ENCODE measurements around the gene CUL2. TPM values are rescaled to one million over a fixed set of nuclear protein-coding genes. Genes with fewer than 3 reads are reported as not detected.

Gene CUL2
- total and polyA plus RNA-seq, 3 experiments from 2014 or later: 19.3 to 59.4 (median 56.8) TPM

DNA sequence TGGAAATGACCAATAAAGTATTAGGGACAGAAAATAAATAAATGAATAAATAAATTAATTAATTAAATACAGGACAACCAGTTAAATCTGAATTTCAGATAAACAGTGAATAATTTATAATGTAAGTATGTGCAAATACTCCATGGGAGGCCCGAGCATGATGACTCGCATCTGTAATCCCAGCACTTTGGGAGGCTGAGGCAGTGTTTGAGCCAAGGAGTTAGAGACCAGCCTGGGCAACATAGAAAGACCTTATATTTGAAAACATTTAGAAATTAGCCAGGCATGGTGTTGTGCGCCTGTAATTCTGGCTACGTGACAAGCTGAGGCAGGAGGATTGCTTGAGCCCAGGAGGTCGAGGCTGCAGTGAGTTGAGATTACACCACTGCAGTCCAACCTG, 123.7 kb downstream of the CUL2 start:
- H3K27ac ChIP-seq (ENCODE audit: low read depth, low read length): no peak overlapping the region
- no peaks in the 10 kb centered on the region for H3K27me3 ChIP-seq (ENCODE audit: insufficient read depth, low read length, poor library complexity, severe bottlenecking)
- Mint-ChIP-seq H3K27me3 (peaks cover 0 to 4% of the 10 kb centered on the region in 2 donors), H3K4me3 (no peak overlapping the region), H3K27ac (no peak overlapping the region), H3K9me3 (no peaks in the 10 kb centered on the region), H3K36me3 (no peaks in the 10 kb centered on the region), H3K4me1 (no peaks in the 10 kb centered on the region)
- no peak for DNase-seq
- ChIA-PET POLR2A (no interaction called here), CTCF (no interaction called here)
- no peaks in the 10 kb centered on the region for H3K9me3 ChIP-seq (ENCODE audit: low read length)
- no peak overlapping the region for H3K4me3 ChIP-seq (ENCODE audit: low read length)
- H3K36me3 ChIP-seq (ENCODE audit: insufficient read depth, low read length): no peaks in the 10 kb centered on the region
- no peaks in the 10 kb centered on the region for H3K4me1 ChIP-seq (ENCODE audit: insufficient read depth, low read length)

DNA sequence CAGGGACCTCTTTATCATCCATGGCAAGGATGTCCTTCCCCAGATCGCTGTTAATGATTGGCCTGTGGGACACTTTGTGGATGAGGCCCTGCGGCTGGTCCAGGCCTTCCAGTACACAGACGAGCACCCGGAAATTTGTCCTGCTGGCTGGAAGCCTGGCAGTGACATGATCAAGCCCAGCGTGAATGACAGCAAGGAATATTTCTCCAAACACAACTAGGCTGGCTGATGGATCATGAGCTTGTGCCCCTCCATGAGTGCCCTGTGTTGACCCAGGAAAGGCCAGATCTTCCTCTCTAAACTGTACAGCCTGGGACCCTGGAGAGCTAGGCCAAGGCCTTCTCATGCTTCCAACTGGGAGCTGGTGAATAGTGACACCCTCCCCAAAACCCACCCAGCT, 124.1 kb downstream of the CUL2 start:
- Mint-ChIP-seq H3K4me3 (no peak overlapping the region), H3K4me1 (no peaks in the 10 kb centered on the region), H3K27me3 (peaks cover 0 to 4% of the 10 kb centered on the region in 2 donors), H3K27ac (peak overlapping the region in 1 of 8 donors; percentile 54), H3K9me3 (no peaks in the 10 kb centered on the region), H3K36me3 (no peaks in the 10 kb centered on the region)
- POLR2A ChIA-PET: no interaction called here
- Histone ChIP-seq H3K27me3 (ENCODE audit: insufficient read depth, low read length, poor library complexity, severe bottlenecking) (no peaks in the 10 kb centered on the region), H3K27ac (ENCODE audit: low read depth, low read length) (no peak overlapping the region), H3K4me1 (ENCODE audit: insufficient read depth, low read length) (no peaks in the 10 kb centered on the region), H3K36me3 (ENCODE audit: insufficient read depth, low read length) (no peaks in the 10 kb centered on the region), H3K9me3 (ENCODE audit: low read length) (no peaks in the 10 kb centered on the region), H3K4me3 (ENCODE audit: low read length) (no peak overlapping the region)
- no peak for DNase-seq
- CTCF ChIA-PET: no interaction called here

DNA sequence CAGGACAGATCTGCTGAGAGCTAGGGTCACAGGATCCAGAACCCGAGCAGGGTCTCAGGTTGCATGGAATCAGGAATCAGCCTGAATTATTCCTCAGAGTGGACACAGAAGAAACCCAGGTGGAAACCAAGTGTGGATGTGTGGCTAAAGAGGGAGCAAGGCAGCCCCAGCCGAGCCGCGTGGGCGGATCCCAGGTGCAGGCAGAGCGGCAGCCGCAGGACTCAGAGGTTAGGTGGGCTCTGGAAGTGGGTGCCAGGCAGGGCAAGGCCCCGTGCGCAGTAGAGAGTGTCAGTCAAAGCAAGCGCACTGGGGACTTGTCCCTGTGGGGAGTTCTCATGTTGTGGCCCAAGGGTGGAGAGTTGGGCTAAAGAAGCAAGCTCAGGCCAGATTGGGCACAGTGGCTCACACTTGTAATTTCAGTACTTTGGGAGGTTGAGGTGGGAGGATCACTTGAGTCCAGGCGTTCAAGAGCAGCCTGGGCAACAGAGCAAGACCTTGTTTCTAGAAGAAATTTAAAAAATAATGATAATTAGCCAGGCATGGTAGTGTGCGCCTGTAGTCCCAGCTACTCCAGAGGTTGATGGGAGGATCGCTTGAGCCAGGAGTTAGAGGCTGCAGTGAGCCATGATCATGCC, 125.9 kb downstream of the CUL2 start:
- no peak overlapping the region for H3K4me3 Mint-ChIP-seq
- CTCF ChIA-PET: no interaction called here
- no peaks in the 10 kb centered on the region for H3K4me1 Mint-ChIP-seq

DNA sequence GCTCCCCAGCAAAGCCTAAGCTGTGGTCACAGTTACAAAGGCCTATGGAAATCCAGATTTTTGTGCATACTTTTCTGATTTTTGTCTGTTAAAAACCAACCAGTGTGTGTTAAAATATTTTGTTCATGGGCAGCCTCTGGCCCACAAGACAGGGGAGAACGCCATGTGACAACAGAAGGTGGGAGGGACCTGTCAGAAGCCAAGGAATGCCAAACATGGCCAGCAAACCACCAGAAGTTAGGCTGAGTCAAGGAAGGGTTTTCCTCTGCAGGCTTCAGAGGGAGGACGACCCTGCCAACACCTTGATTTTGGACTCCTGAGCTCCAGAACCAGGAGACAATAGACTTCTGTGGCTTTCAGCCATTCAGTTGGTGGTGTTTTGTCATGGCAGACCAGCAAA, 127.3 kb downstream of the CUL2 start:
- Mint-ChIP-seq H3K36me3 (no peaks in the 10 kb centered on the region), H3K4me1 (no peaks in the 10 kb centered on the region), H3K27me3 (peaks cover 0 to 2% of the 10 kb centered on the region in 2 donors), H3K27ac (no peak overlapping the region), H3K9me3 (no peaks in the 10 kb centered on the region), H3K4me3 (no peak overlapping the region)
- no peak overlapping the region for H3K4me3 ChIP-seq (ENCODE audit: low read length)
- POLR2A ChIA-PET: no interaction called here
- no peaks in the 10 kb centered on the region for H3K9me3 ChIP-seq (ENCODE audit: low read length)
- H3K36me3 ChIP-seq (ENCODE audit: insufficient read depth, low read length): no peaks in the 10 kb centered on the region
- CTCF ChIA-PET: no interaction called here
- DNase-seq: no peak
- no peaks in the 10 kb centered on the region for H3K4me1 ChIP-seq (ENCODE audit: insufficient read depth, low read length)
- no peaks in the 10 kb centered on the region for H3K27me3 ChIP-seq (ENCODE audit: insufficient read depth, low read length, poor library complexity, severe bottlenecking)
- no peak overlapping the region for H3K27ac ChIP-seq (ENCODE audit: low read depth, low read length)

More for the DNA sequence above, 125.9 kb downstream of the CUL2 start:
- no peaks in the 10 kb centered on the region for H3K27me3 ChIP-seq (ENCODE audit: insufficient read depth, low read length, poor library complexity, severe bottlenecking)
- H3K36me3 ChIP-seq (ENCODE audit: insufficient read depth, low read length): no peaks in the 10 kb centered on the region
- H3K27me3 Mint-ChIP-seq: peaks cover 0 to 2% of the 10 kb centered on the region in 2 donors
- H3K9me3 ChIP-seq (ENCODE audit: low read length): no peaks in the 10 kb centered on the region
- POLR2A ChIA-PET: no interaction called here
- no peak for DNase-seq
- H3K36me3 Mint-ChIP-seq: no peaks in the 10 kb centered on the region
- H3K4me3 ChIP-seq (ENCODE audit: low read length): no peak overlapping the region
- H3K9me3 Mint-ChIP-seq: no peaks in the 10 kb centered on the region
- no peak overlapping the region for H3K27ac ChIP-seq (ENCODE audit: low read depth, low read length)
- no peaks in the 10 kb centered on the region for H3K4me1 ChIP-seq (ENCODE audit: insufficient read depth, low read length)
- no peak overlapping the region for H3K27ac Mint-ChIP-seq

DNA sequence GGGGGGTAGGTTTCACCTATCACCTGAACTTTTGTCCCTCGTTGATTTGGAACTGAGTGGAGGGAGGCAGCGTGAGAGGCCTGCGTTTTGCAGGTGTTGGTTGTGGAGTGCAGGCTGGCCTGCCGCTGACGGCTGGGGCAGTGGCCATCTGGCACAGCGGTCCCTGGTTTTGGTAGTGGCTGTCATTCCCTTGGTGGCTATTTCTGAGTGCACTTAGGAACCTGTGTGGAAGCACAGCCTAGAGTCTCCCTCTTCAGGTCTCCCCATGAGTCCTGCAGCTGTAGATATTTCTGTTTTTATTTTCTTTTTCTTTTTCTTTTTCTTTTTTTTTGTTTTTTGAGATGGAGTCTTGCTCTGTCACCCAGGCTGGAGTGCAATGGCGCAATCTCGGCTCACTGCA, 129.2 kb downstream of the CUL2 start:
- ChIA-PET CTCF (no interaction called here), POLR2A (no interaction called here)
- Mint-ChIP-seq H3K36me3 (no peaks in the 10 kb centered on the region), H3K4me1 (no peaks in the 10 kb centered on the region), H3K9me3 (no peaks in the 10 kb centered on the region), H3K27me3 (peaks cover 0 to 2% of the 10 kb centered on the region in 2 donors), H3K27ac (no peak overlapping the region), H3K4me3 (no peak overlapping the region)
- H3K9me3 ChIP-seq (ENCODE audit: low read length): no peaks in the 10 kb centered on the region
- no peaks in the 10 kb centered on the region for H3K27me3 ChIP-seq (ENCODE audit: insufficient read depth, low read length, poor library complexity, severe bottlenecking)
- DNase-seq: no peak
- H3K27ac ChIP-seq (ENCODE audit: low read depth, low read length): no peak overlapping the region
- no peaks in the 10 kb centered on the region for H3K36me3 ChIP-seq (ENCODE audit: insufficient read depth, low read length)
- no peaks in the 10 kb centered on the region for H3K4me1 ChIP-seq (ENCODE audit: insufficient read depth, low read length)
- no peak overlapping the region for H3K4me3 ChIP-seq (ENCODE audit: low read length)

DNA sequence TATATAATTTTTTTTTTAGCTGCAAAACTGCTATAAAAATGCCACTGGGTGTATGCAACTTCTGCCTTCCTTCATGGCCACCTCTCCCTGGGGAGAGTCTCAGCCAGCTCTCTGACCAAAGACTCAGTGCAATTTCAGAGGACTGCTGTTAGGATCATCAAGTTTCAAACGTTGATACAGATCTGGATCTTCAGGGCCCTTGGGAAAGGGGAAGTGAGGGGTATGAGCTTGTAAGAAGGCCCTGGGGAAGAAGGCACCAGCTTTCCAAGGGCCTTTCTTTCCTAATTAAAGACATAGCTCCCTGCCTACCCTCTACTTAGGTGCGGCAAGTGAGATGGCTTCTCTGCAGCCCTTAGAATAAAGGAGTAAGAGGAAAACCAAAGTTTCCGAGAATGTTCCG, 130.4 kb downstream of the CUL2 start:
- ChIA-PET POLR2A (no interaction called here), CTCF (no interaction called here)
- no peak for DNase-seq
- Mint-ChIP-seq H3K4me3 (no peak overlapping the region), H3K27me3 (peaks cover 0 to 2% of the 10 kb centered on the region in 2 donors), H3K36me3 (no peaks in the 10 kb centered on the region), H3K4me1 (no peaks in the 10 kb centered on the region), H3K27ac (no peak overlapping the region), H3K9me3 (no peaks in the 10 kb centered on the region)
- H3K4me1 ChIP-seq (ENCODE audit: insufficient read depth, low read length): no peaks in the 10 kb centered on the region
- no peaks in the 10 kb centered on the region for H3K27me3 ChIP-seq (ENCODE audit: insufficient read depth, low read length, poor library complexity, severe bottlenecking)
- no peak overlapping the region for H3K27ac ChIP-seq (ENCODE audit: low read depth, low read length)
- no peaks in the 10 kb centered on the region for H3K9me3 ChIP-seq (ENCODE audit: low read length)
- no peaks in the 10 kb centered on the region for H3K36me3 ChIP-seq (ENCODE audit: insufficient read depth, low read length)
- no peak overlapping the region for H3K4me3 ChIP-seq (ENCODE audit: low read length)

DNA sequence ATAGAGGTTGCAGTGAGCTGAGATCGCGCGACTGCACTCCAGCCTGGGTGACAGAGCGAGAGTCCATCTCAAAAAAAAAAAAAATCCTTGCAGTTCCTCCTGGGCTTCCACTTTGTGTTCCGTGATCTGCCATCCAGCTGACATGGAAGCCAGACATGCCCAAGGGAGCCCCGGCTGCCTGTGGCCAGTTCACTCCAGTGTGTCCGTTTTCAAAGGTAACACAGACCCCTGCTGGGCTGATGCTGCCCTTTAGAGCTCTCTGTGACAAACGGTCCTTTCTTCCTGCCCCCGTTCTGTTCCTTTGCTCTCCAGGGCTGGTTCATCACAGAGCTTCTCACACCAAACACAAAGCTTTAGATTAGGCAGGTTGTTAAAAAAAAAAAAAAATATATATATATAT, 130.8 kb downstream of the CUL2 start:
- H3K36me3 Mint-ChIP-seq: no peaks in the 10 kb centered on the region
- H3K27me3 Mint-ChIP-seq: peaks cover 0 to 2% of the 10 kb centered on the region in 2 donors
- no peaks in the 10 kb centered on the region for H3K4me1 Mint-ChIP-seq
- no peaks in the 10 kb centered on the region for H3K9me3 Mint-ChIP-seq
- Histone ChIP-seq H3K4me1 (ENCODE audit: insufficient read depth, low read length) (no peaks in the 10 kb centered on the region), H3K27me3 (ENCODE audit: insufficient read depth, low read length, poor library complexity, severe bottlenecking) (no peaks in the 10 kb centered on the region), H3K27ac (ENCODE audit: low read depth, low read length) (no peak overlapping the region), H3K36me3 (ENCODE audit: insufficient read depth, low read length) (no peaks in the 10 kb centered on the region), H3K4me3 (ENCODE audit: low read length) (no peak overlapping the region), H3K9me3 (ENCODE audit: low read length) (no peaks in the 10 kb centered on the region)
- CTCF ChIA-PET: no interaction called here
- H3K27ac Mint-ChIP-seq: no peak overlapping the region
- DNase-seq: no peak
- H3K4me3 Mint-ChIP-seq: no peak overlapping the region
- POLR2A ChIA-PET: no interaction called here
